WTC11 (cell line): ENCODE data around the gene SEZ6L. TPM values are rescaled to one million over a fixed set of nuclear protein-coding genes. Genes with fewer than 3 reads are reported as not detected.

ENCODE experiments used
- ATAC-seq: fragments of 200-7000 bp; cut with Tn5 transposase; 2 replicates; pipeline ENCODE4 v1.10.0; 2021; ENCODE audit warnings: mild to moderate bottlenecking, moderate library complexity
- CTCF ChIA-PET: fragments of 300-600 bp; sonication (Branson Sonifier 250); formaldehyde crosslinking; loops from one replicate; lab custom pipeline; 2021; ENCODE audit warnings: antibody characterized with exemption; lab: Charles Lee
- POLR2A ChIA-PET: fragments of 350-600 bp; sonication (Branson Sonifier 250); formaldehyde crosslinking; loops from one replicate; lab custom pipeline; 2021; ENCODE audit warnings: antibody characterized with exemption; lab: Charles Lee
- DNase-seq: peaks from one replicate; pipeline ENCODE4 v3.0.0; 2021; ENCODE audit warnings: low spot score
- H3K27ac Mint-ChIP-seq: 2 replicates; pipeline ENCODE4 v1.8.0; 2021; ENCODE audit warnings: mixed read lengths
- H3K27me3 Mint-ChIP-seq: 2 replicates; pipeline ENCODE4 v1.8.0; 2021; ENCODE audit warnings: low read depth, mild to moderate bottlenecking, moderate library complexity, mixed read lengths
- H3K36me3 Mint-ChIP-seq: 2 replicates; pipeline ENCODE4 v1.8.0; 2021; ENCODE audit warnings: mixed read lengths
- H3K4me1 Mint-ChIP-seq: 2 replicates; pipeline ENCODE4 v1.8.0; 2022; ENCODE audit warnings: mixed read lengths
- H3K4me3 Mint-ChIP-seq: 2 replicates; pipeline ENCODE4 v1.8.0; 2021; ENCODE audit warnings: mild to moderate bottlenecking, moderate library complexity, mixed read lengths
- H3K9me3 Mint-ChIP-seq: 2 replicates; pipeline ENCODE4 v1.8.0; 2021; ENCODE audit warnings: mixed read lengths
- ATF1 ChIP-seq: sonication (generic); formaldehyde crosslinking; IDR thresholded peaks from 2 replicates; pipeline ENCODE4 v1.8.1; 2023; ENCODE audit warnings: mild to moderate bottlenecking, moderate library complexity, missing genetic modification reagents
- E2F4 ChIP-seq: sonication (generic); formaldehyde crosslinking; IDR thresholded peaks from 2 replicates; pipeline ENCODE4 v1.8.1; 2022; ENCODE audit warnings: low read depth, mild to moderate bottlenecking, moderate library complexity, missing genetic modification reagents, borderline replicate concordance
- GRHL2 ChIP-seq: fragments of 250-450 bp; sonication (Bioruptor Pico); IDR thresholded peaks from 2 replicates; pipeline ENCODE4 v1.8.0; 2022; ENCODE audit warnings: mild to moderate bottlenecking, moderate library complexity; ENCODE audit not compliant: insufficient replicate concordance, severe bottlenecking
- MAX ChIP-seq: sonication (generic); formaldehyde crosslinking; IDR thresholded peaks from 2 replicates; pipeline ENCODE4 v1.8.0; 2022; ENCODE audit warnings: mild to moderate bottlenecking, missing genetic modification reagents
- MYBL2 ChIP-seq: sonication (generic); formaldehyde crosslinking; IDR thresholded peaks from 2 replicates; pipeline ENCODE4 v1.8.1; 2023; ENCODE audit warnings: mild to moderate bottlenecking, moderate library complexity, missing genetic modification reagents
- NFYB ChIP-seq: sonication (generic); formaldehyde crosslinking; conservative IDR thresholded peaks from 2 replicates; pipeline ENCODE4 v1.8.0; 2022; ENCODE audit warnings: low read depth, missing genetic modification reagents
- PRDM15 ChIP-seq: sonication (generic); formaldehyde crosslinking; IDR thresholded peaks from 2 replicates; pipeline ENCODE4 v1.8.0; 2022; ENCODE audit warnings: missing genetic modification reagents
- RELA ChIP-seq: sonication (generic); formaldehyde crosslinking; IDR thresholded peaks from 2 replicates; pipeline ENCODE4 v1.8.1; 2022; ENCODE audit warnings: missing genetic modification reagents, mild to moderate bottlenecking, borderline replicate concordance
- ZNF219 ChIP-seq: sonication (generic); formaldehyde crosslinking; IDR thresholded peaks from 2 replicates; pipeline ENCODE4 v1.8.0; 2023; ENCODE audit warnings: missing genetic modification reagents, mild to moderate bottlenecking, borderline replicate concordance
- ZNF396 ChIP-seq: fragments of 250-450 bp; sonication (Bioruptor Pico); IDR thresholded peaks from 2 replicates; pipeline ENCODE4 v1.8.0; 2021; ENCODE audit warnings: mild to moderate bottlenecking, moderate library complexity, borderline replicate concordance
- ZNF512 ChIP-seq: sonication (generic); formaldehyde crosslinking; IDR thresholded peaks from 2 replicates; pipeline ENCODE4 v1.8.1; 2022; ENCODE audit warnings: missing genetic modification reagents, borderline replicate concordance
- total RNA-seq: library from RNA; stranded (reverse); gene quantifications from 3 replicates; pipeline ENCODE4 v1.2.3, GENCODE V29; 2021
- TF ChIP-seq, protein P1 (sequence below): sonication (generic); formaldehyde crosslinking; IDR thresholded peaks from 2 replicates; pipeline ENCODE4 v1.8.1; 2023; ENCODE audit warnings: mild to moderate bottlenecking, missing genetic modification reagents, borderline replicate concordance
- TF ChIP-seq, protein P2 (sequence below): fragments of 250-450 bp; sonication (Bioruptor Pico); IDR thresholded peaks from 2 replicates; pipeline ENCODE4 v1.9.0; 2021; ENCODE audit warnings: mild to moderate bottlenecking, borderline replicate concordance

Gene SEZ6L
- total RNA-seq, 1 experiment from 2014 or later, result 0.57 TPM

- no peak for TF ChIP-seq PRDM15
Observed at GRCh38 chr22:26339755-26340154, 170.5 kb downstream of the SEZ6L start (continued).

GRCh38 chr22:26342745-26343410, 173.6 kb downstream of the SEZ6L start:
- Mint-ChIP-seq H3K4me3 (no peak overlapping the region), H3K27me3 (peaks cover 8% of the 10 kb centered on the region), H3K9me3 (no peaks in the 10 kb centered on the region), H3K4me1 (no peaks in the 10 kb centered on the region), H3K27ac (no peak overlapping the region), H3K36me3 (no peaks in the 10 kb centered on the region)
- POLR2A ChIA-PET, result no interaction called here
- CTCF ChIA-PET, result interaction anchor here (0.5 to 1.7 kb wide), 3 partner anchors 11 to 279 kb away, joined by 3 to 4 read pairs (median 3); no protein-coding TSS in a partner anchor
- DNase-seq (no peak), ATAC-seq (no peak)
- TF ChIP-seq, protein P1, sequence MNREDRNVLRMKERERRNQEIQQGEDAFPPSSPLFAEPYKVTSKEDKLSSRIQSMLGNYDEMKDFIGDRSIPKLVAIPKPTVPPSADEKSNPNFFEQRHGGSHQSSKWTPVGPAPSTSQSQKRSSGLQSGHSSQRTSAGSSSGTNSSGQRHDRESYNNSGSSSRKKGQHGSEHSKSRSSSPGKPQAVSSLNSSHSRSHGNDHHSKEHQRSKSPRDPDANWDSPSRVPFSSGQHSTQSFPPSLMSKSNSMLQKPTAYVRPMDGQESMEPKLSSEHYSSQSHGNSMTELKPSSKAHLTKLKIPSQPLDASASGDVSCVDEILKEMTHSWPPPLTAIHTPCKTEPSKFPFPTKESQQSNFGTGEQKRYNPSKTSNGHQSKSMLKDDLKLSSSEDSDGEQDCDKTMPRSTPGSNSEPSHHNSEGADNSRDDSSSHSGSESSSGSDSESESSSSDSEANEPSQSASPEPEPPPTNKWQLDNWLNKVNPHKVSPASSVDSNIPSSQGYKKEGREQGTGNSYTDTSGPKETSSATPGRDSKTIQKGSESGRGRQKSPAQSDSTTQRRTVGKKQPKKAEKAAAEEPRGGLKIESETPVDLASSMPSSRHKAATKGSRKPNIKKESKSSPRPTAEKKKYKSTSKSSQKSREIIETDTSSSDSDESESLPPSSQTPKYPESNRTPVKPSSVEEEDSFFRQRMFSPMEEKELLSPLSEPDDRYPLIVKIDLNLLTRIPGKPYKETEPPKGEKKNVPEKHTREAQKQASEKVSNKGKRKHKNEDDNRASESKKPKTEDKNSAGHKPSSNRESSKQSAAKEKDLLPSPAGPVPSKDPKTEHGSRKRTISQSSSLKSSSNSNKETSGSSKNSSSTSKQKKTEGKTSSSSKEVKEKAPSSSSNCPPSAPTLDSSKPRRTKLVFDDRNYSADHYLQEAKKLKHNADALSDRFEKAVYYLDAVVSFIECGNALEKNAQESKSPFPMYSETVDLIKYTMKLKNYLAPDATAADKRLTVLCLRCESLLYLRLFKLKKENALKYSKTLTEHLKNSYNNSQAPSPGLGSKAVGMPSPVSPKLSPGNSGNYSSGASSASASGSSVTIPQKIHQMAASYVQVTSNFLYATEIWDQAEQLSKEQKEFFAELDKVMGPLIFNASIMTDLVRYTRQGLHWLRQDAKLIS (CRISPR knock-in tag), result no peak
- TF ChIP-seq NFYB (CRISPR knock-in tag) (no peak), MAX (CRISPR knock-in tag) (no peak), MYBL2 (CRISPR knock-in tag) (no peak), ZNF219 (CRISPR knock-in tag) (no peak), E2F4 (CRISPR knock-in tag) (no peak)

- Mint-ChIP-seq H3K36me3 (no peaks in the 10 kb centered on the region), H3K27me3 (peaks cover 4% of the 10 kb centered on the region), H3K27ac (no peak overlapping the region), H3K4me3 (no peak overlapping the region), H3K4me1 (no peaks in the 10 kb centered on the region), H3K9me3 (no peaks in the 10 kb centered on the region)
- ChIA-PET CTCF (interaction anchor here (3.1 kb wide), 1 partner anchor 173 kb away, joined by 9 read pairs; no protein-coding TSS in a partner anchor), POLR2A (no interaction called here)
- ATAC-seq (no peak), DNase-seq (no peak)
- TF ChIP-seq ATF1 (CRISPR knock-in tag), result no peak
- TF ChIP-seq, protein P2, sequence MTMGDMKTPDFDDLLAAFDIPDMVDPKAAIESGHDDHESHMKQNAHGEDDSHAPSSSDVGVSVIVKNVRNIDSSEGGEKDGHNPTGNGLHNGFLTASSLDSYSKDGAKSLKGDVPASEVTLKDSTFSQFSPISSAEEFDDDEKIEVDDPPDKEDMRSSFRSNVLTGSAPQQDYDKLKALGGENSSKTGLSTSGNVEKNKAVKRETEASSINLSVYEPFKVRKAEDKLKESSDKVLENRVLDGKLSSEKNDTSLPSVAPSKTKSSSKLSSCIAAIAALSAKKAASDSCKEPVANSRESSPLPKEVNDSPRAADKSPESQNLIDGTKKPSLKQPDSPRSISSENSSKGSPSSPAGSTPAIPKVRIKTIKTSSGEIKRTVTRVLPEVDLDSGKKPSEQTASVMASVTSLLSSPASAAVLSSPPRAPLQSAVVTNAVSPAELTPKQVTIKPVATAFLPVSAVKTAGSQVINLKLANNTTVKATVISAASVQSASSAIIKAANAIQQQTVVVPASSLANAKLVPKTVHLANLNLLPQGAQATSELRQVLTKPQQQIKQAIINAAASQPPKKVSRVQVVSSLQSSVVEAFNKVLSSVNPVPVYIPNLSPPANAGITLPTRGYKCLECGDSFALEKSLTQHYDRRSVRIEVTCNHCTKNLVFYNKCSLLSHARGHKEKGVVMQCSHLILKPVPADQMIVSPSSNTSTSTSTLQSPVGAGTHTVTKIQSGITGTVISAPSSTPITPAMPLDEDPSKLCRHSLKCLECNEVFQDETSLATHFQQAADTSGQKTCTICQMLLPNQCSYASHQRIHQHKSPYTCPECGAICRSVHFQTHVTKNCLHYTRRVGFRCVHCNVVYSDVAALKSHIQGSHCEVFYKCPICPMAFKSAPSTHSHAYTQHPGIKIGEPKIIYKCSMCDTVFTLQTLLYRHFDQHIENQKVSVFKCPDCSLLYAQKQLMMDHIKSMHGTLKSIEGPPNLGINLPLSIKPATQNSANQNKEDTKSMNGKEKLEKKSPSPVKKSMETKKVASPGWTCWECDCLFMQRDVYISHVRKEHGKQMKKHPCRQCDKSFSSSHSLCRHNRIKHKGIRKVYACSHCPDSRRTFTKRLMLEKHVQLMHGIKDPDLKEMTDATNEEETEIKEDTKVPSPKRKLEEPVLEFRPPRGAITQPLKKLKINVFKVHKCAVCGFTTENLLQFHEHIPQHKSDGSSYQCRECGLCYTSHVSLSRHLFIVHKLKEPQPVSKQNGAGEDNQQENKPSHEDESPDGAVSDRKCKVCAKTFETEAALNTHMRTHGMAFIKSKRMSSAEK, result no peak
- TF ChIP-seq ZNF396 (CRISPR knock-in tag), result no peak
- no peak for TF ChIP-seq RELA
- no peak for TF ChIP-seq GRHL2 (CRISPR knock-in tag)
- TF ChIP-seq ZNF512 (CRISPR knock-in tag), result no peak
Observed at GRCh38 chr22:26345496-26345895, 176.2 kb downstream of the SEZ6L start.
